Lower leg skin (tissue), 4 donors: ENCODE data around the gene SLC6A7. TPM values are rescaled to one million over a fixed set of nuclear protein-coding genes. Genes with fewer than 3 reads are reported as not detected.

ENCODE experiments used
- DNase-seq, 2 donors: peaks; one replicate each; pipeline ENCODE4 v3.0.0-alpha.2; 2019; ENCODE audit warnings: low spot score in 2 of 2
- H3K4me3 ChIP-seq: fragments of 200-600 bp; sonication (generic); 2 replicates; pipeline ENCODE4 v1.5.1; 2017; ENCODE audit warnings: mild to moderate bottlenecking, low read depth; ENCODE audit not compliant: poor library complexity, severe bottlenecking
- CTCF ChIP-seq, 3 donors: fragments of 450-650 bp; IDR thresholded peaks; one replicate each; pipeline ENCODE4 v1.5.1; 2016; ENCODE audit warnings: antibody characterized with exemption in 3 of 3, mild to moderate bottlenecking in 3 of 3, moderate library complexity in 2 of 3
- POLR2A ChIP-seq, 2 donors: fragments of 450-650 bp; IDR thresholded peaks; one replicate each; pipeline ENCODE4 v1.6.1; 2016 to 2017; ENCODE audit warnings: antibody characterized with exemption in 2 of 2, mild to moderate bottlenecking in 1 of 2, moderate library complexity in 1 of 2
- WGBS, 2 donors: methylation state at CpG; one replicate each; pipeline ENCODE4 v1.1.5; 2018; 5-methylcytosine and 5-hydroxymethylcytosine counted together
- intact Hi-C: fragments of 100-400 bp; cut with DNase I; formaldehyde crosslinking; loops from one replicate; pipeline ENCODE4 v1.15.0; 2023; ENCODE audit warnings: low total_unique reads
- total RNA-seq, 4 donors: library from RNA; depleted of rRNA; stranded (reverse); fragments of >200 nt; gene quantifications; one replicate each; pipeline ENCODE4 v1.1.0, GENCODE V29; 2016

SLC6A7 gene
- total RNA-seq, 4 donors from 2014 or later, result 0.88 TPM; not detected in 3

GRCh38 chr5:150184990-150185912 is 4.6 kb upstream of the SLC6A7 start:
- DNase-seq, result no peak
- no peak overlapping the region for H3K4me3 ChIP-seq
- 82 to 85% methylated on average over 12 of the region's 12 CpGs for WGBS, 2 donors
- intact Hi-C loops, result no loop called here
- TF ChIP-seq CTCF (IDR thresholded peaks at IDR 0.05) (no peak), POLR2A (IDR thresholded peaks at IDR 0.05) (no peak)

GRCh38 chr5:150186137-150186536 is 3.7 kb upstream of the SLC6A7 start:
- no peak overlapping the region for H3K4me3 ChIP-seq
- intact Hi-C loops, result no loop called here
- TF ChIP-seq POLR2A (IDR thresholded peaks at IDR 0.05) (no peak), CTCF (IDR thresholded peaks at IDR 0.05) (no peak)
- 96 to 97% methylated on average over 8 of the region's 8 CpGs for WGBS, 2 donors
- no peak for DNase-seq

GRCh38 chr5:150186897-150187296 is 3.0 kb upstream of the SLC6A7 start:
- DNase-seq, result no peak
- no peak overlapping the region for H3K4me3 ChIP-seq
- WGBS, 2 donors, result 39 to 46% methylated on average over 4 of the region's 4 CpGs
- intact Hi-C loops, result no loop called here
- no peak for TF ChIP-seq CTCF (IDR thresholded peaks at IDR 0.05)
- no peak for TF ChIP-seq POLR2A (IDR thresholded peaks at IDR 0.05)

- WGBS, 2 donors, result 52 to 65% methylated on average over 3 of the region's 3 CpGs
- no peak for DNase-seq
- TF ChIP-seq CTCF (IDR thresholded peaks at IDR 0.05), result no peak
- TF ChIP-seq POLR2A (IDR thresholded peaks at IDR 0.05), result no peak
Observed at GRCh38 chr5:150188146-150188842, 1.6 kb upstream of the SLC6A7 start.

GRCh38 chr5:150189326-150189725 is 536 bp upstream of the SLC6A7 start:
- no peak overlapping the region for H3K4me3 ChIP-seq
- intact Hi-C loops, result no loop called here
- no peak for TF ChIP-seq POLR2A (IDR thresholded peaks at IDR 0.05)
- no peak for TF ChIP-seq CTCF (IDR thresholded peaks at IDR 0.05)
- DNase-seq, result no peak
- WGBS, 2 donors, result 79 to 81% methylated on average over 3 of the region's 3 CpGs

More at GRCh38 chr5:150188146-150188842, 1.6 kb upstream of the SLC6A7 start:
- no peak overlapping the region for H3K4me3 ChIP-seq
- intact Hi-C loops, result no loop called here
